Cardiac fibroblast (primary cell): ENCODE measurements around the gene MUC21.
A peak's percentile ranks its signal among the peaks of the same experiment; 100 is the strongest.

Experiments
- DNase-seq, 2 donors: peaks; one replicate each; pipeline versions ENCODE4 v3.0.0 to v3.0.0-alpha.2; 2010; ENCODE audit warnings: low read depth in 2 of 2
- H3K4me3 ChIP-seq, 2 donors: replicated peaks in 1 of 2; 1 replicate in 1 of 2; 2 replicates in 1 of 2; pipeline ENCODE4 v1.5.1; 2011; ENCODE audit warnings: low read depth in 2 of 2, low read length in 2 of 2, mild to moderate bottlenecking in 2 of 2, moderate library complexity in 1 of 2
- CTCF ChIP-seq: IDR thresholded peaks from one replicate; pipeline ENCODE4 v1.5.1; 2011; ENCODE audit warnings: low read depth, mild to moderate bottlenecking, low read length, inconsistent platforms

Gene MUC21

GRCh38 chr6:30983439-30983838 lies at the start of gene MUC21:
Gene MUC21, plus strand, starts transcription at chr6:30983718. Its CDS starts 241 bp downstream, at chr6:30983959.
- H3K4me3 ChIP-seq, result no peak within 1 kb of the TSS
- TF ChIP-seq CTCF, result no peak
- DNase-seq, result no peak

GRCh38 chr6:30935018-30935417 lies 48.5 kb upstream of the MUC21 start:
- no peak for TF ChIP-seq CTCF
- DNase-seq, result peak; percentile 28 to 56

GRCh38 chr6:30937265-30937664 lies 46.3 kb upstream of the MUC21 start:
- no peak for DNase-seq
- TF ChIP-seq CTCF, result no peak
- H3K4me3 ChIP-seq, result no peak overlapping the region

More at GRCh38 chr6:30935018-30935417, 48.5 kb upstream of the MUC21 start:
- H3K4me3 ChIP-seq, result no peak overlapping the region

- no peak for DNase-seq
- TF ChIP-seq CTCF, result no peak
Observed at GRCh38 chr6:30938730-30939129, 44.8 kb upstream of the MUC21 start.

GRCh38 chr6:30939473-30939872 lies 44.0 kb upstream of the MUC21 start:
- no peak for DNase-seq
- H3K4me3 ChIP-seq, result no peak overlapping the region
- TF ChIP-seq CTCF, result no peak

More at GRCh38 chr6:30938730-30939129, 44.8 kb upstream of the MUC21 start:
- H3K4me3 ChIP-seq, result no peak overlapping the region

GRCh38 chr6:30940361-30940986 lies 43.0 kb upstream of the MUC21 start, which contains the start of gene MUCL3:
Gene MUCL3, plus strand, starts transcription at chr6:30940973. Its CDS starts 27 bp downstream, at chr6:30941000.
- TF ChIP-seq CTCF, result no peak
- DNase-seq, result no peak
- no peak within 1 kb of the TSS for H3K4me3 ChIP-seq
